Measurements from ENCODE around the gene ATF3. TPM values are rescaled to one million over a fixed set of nuclear protein-coding genes. Genes with fewer than 3 reads are reported as not detected.

ATF3 gene
- total RNA-seq, 1 experiment from 2014 or later, result 43.2 TPM

DNA sequence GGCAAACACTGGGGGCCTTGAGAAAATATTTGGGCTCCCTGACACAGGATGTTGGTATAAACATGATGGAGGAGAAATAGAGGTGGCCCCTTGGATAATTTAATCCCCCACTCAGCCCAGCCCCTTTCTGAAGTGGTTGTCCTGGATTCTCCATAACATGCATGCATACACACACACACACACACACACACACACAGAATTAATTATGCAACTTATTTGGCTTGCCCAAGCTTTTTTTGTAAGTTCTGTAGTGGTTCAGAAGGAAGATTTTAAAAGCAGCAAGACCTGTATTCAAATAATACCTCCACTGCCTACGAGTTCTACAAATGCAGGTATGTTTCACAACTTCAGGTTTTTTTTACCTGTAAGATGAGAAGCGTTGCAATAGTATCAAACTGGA lies 15.0 kb downstream of the ATF3 start:
- CTCF ChIA-PET, result no interaction called here
- POLR2A ChIA-PET, result interaction anchor here (4.1 kb wide), 1 partner anchor 15 kb away, joined by 18 read pairs; the partner anchor contains the start of gene ATF3
- H3K4me2 ChIP-seq (ENCODE audit: low read length), result no peak overlapping the region
- no peak overlapping the region for H3K4me3 ChIP-seq (replicated peaks in 1 of 2; ENCODE audit: low read depth in 1 of 2, low read length in 2 of 2)
- no peaks in the 10 kb centered on the region for H3K4me1 ChIP-seq (ENCODE audit: control insufficient read depth in 1 of 2, insufficient read depth in 2 of 2, low read length in 2 of 2)
- BruUV-seq (replicated peaks), result no TSS peak
- DNase-seq (ENCODE audit: low read depth, low spot score) (no peak), ATAC-seq (no peak)
- no peaks in the 10 kb centered on the region for H4K20me1 ChIP-seq (ENCODE audit: insufficient read depth)
- no peak overlapping the region for H3K9ac ChIP-seq (ENCODE audit: low read length)
- no peaks in the 10 kb centered on the region for H3K79me2 ChIP-seq (ENCODE audit: insufficient read depth, low read length)
- no peaks in the 10 kb centered on the region for H3K9me3 ChIP-seq (ENCODE audit: control insufficient read depth in 1 of 2, insufficient read depth in 1 of 2, low read depth in 1 of 2, low read length in 2 of 2)
- TF ChIP-seq FOSL1 (IDR thresholded peaks at IDR 0.05; ENCODE audit: low read depth) (no peak), REST (IDR thresholded peaks at IDR 0.05; ENCODE audit: low read depth) (no peak), ELF1 (IDR thresholded peaks at IDR 0.05; ENCODE audit: borderline replicate concordance, low read depth) (no peak), CBX3 (IDR thresholded peaks at IDR 0.05; ENCODE audit: low read depth) (no peak), EZH2phosphoT487 (IDR thresholded peaks at IDR 0.05; ENCODE audit: borderline replicate concordance) (no peak), POLR2A (IDR thresholded peaks at IDR 0.05; ENCODE audit: borderline replicate concordance, extremely low read depth, insufficient read depth, insufficient read length) (no peak), POLR2AphosphoS5 (IDR thresholded peaks at IDR 0.05; ENCODE audit: low read depth, low read length) (no peak), SRF (IDR thresholded peaks at IDR 0.05; ENCODE audit: low read depth) (no peak), MAX (IDR thresholded peaks at IDR 0.05) (no peak), JUND (IDR thresholded peaks at IDR 0.05) (no peak), EGR1 (IDR thresholded peaks at IDR 0.05; ENCODE audit: low read depth) (no peak), EZH2 (IDR thresholded peaks at IDR 0.05) (no peak), CEBPB (IDR thresholded peaks at IDR 0.05; ENCODE audit: low read depth) (no peak)
- TF ChIP-seq, protein P1, sequence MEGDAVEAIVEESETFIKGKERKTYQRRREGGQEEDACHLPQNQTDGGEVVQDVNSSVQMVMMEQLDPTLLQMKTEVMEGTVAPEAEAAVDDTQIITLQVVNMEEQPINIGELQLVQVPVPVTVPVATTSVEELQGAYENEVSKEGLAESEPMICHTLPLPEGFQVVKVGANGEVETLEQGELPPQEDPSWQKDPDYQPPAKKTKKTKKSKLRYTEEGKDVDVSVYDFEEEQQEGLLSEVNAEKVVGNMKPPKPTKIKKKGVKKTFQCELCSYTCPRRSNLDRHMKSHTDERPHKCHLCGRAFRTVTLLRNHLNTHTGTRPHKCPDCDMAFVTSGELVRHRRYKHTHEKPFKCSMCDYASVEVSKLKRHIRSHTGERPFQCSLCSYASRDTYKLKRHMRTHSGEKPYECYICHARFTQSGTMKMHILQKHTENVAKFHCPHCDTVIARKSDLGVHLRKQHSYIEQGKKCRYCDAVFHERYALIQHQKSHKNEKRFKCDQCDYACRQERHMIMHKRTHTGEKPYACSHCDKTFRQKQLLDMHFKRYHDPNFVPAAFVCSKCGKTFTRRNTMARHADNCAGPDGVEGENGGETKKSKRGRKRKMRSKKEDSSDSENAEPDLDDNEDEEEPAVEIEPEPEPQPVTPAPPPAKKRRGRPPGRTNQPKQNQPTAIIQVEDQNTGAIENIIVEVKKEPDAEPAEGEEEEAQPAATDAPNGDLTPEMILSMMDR (IDR thresholded peaks at IDR 0.05 in 2 of 3, conservative IDR thresholded peaks at IDR 0.05 in 1 of 3; ENCODE audit: borderline replicate concordance in 1 of 3, insufficient read depth in 1 of 3, low read depth in 2 of 3, low read length in 2 of 3), result no peak
- intact Hi-C loops (cut with micrococcal nuclease), result no loop called here
- no peak overlapping the region for H2AFZ ChIP-seq (ENCODE audit: low read depth, low read length, poor library complexity, severe bottlenecking)
- no peaks in the 10 kb centered on the region for H3K9me2 ChIP-seq (ENCODE audit: insufficient read depth)
- H3K27ac ChIP-seq (ENCODE audit: low read depth, low read length), result no peak overlapping the region
- RAD21 ChIA-PET (ENCODE audit: low non-redundant PET in 1 of 2, low total read pairs in 2 of 2, uncharacterized antibody in 2 of 2, unreplicated experiment in 2 of 2), result no interaction called here
- peaks cover 12% of the 10 kb centered on the region in 2 experiments for H3K36me3 ChIP-seq (ENCODE audit: control insufficient read depth in 1 of 2, insufficient read depth in 2 of 2, low read length in 2 of 2)
- H3K27me3 ChIP-seq (ENCODE audit: insufficient read depth, low read length), result no peaks in the 10 kb centered on the region
